Stimulated activated CD4-positive, alpha-beta T cell treated with anti-CD3 and anti-CD28 coated beads, Interleukin-4, amount 100 ng/mL, for 48 hours (primary cell): ENCODE measurements around the gene ACTRT3.
A peak's percentile ranks its signal among the peaks of the same experiment; 100 is the strongest.
"Not testable (repeated sequence)": the region's sequence is repeated elsewhere in the genome, so short reads cannot be mapped to it uniquely, and the experiment has no call there.

Source experiments
- DNase-seq, 2 donors: peaks; one replicate each; pipeline ENCODE4 v3.0.0-alpha.2; 2020; ENCODE audit warnings: low read depth in 2 of 2

Gene ACTRT3

GRCh38 chr3:169772897-169773816, 3.8 kb upstream of the ACTRT3 start, which contains the start of gene MYNN:
Gene MYNN (plus strand): TSS chr3:169773396. CDS start chr3:169774296, 900 bp downstream.
- peak; percentile 86 for DNase-seq

- no peak for DNase-seq
Measured at GRCh38 chr3:169772305-169772896, 3.0 kb upstream of the ACTRT3 start.

GRCh38 chr3:169771497-169772304, 2.3 kb upstream of the ACTRT3 start:
- peak; percentile 32 to 38 for DNase-seq

- DNase-seq, result peak; percentile 87 to 90
Measured at GRCh38 chr3:169764882-169765612, 4.3 kb downstream of the ACTRT3 start, which contains the start of gene TERC. Gene TERC (minus strand): TSS chr3:169765060.

- DNase-seq, result peak; percentile 46 to 59
Measured at GRCh38 chr3:169764312-169764881, 5.0 kb downstream of the ACTRT3 start.

- no peak for DNase-seq
Measured at GRCh38 chr3:169760479-169760878, 8.9 kb downstream of the ACTRT3 start.

GRCh38 chr3:169759256-169759655, 10.1 kb downstream of the ACTRT3 start:
- no peak for DNase-seq

GRCh38 chr3:169758359-169758994, 10.9 kb downstream of the ACTRT3 start:
- no peak for DNase-seq

GRCh38 chr3:169755488-169755887, 13.9 kb downstream of the ACTRT3 start:
- no peak for DNase-seq

GRCh38 chr3:169754711-169755110, 14.7 kb downstream of the ACTRT3 start:
- DNase-seq, result no peak

GRCh38 chr3:169751875-169752274, 17.5 kb downstream of the ACTRT3 start:
- DNase-seq, result no peak

GRCh38 chr3:169750665-169751064, 18.7 kb downstream of the ACTRT3 start:
- DNase-seq, result no peak

GRCh38 chr3:169748670-169749069, 20.7 kb downstream of the ACTRT3 start:
- no peak for DNase-seq

- no peak for DNase-seq
Measured at GRCh38 chr3:169746924-169747323, 22.4 kb downstream of the ACTRT3 start.

- no peak for DNase-seq
Measured at GRCh38 chr3:169744366-169745054, 24.9 kb downstream of the ACTRT3 start.

GRCh38 chr3:169739067-169739466, 30.3 kb downstream of the ACTRT3 start:
- no peak for DNase-seq

- DNase-seq, result not testable (repeated sequence)
Measured at GRCh38 chr3:169731857-169732256, 37.5 kb downstream of the ACTRT3 start.

- DNase-seq, result no peak
Measured at GRCh38 chr3:169722724-169723123, 46.6 kb downstream of the ACTRT3 start.

- DNase-seq, result not testable (repeated sequence)
Measured at GRCh38 chr3:169718415-169718814, 50.9 kb downstream of the ACTRT3 start.
